Activated CD4-positive, alpha-beta T cell treated with anti-CD3 and anti-CD28 coated beads, Interleukin-2, amount 50 U/mL, for 16 hours (primary cell): ENCODE data around the gene HSF2BP.
"Not testable (repeated sequence)": the region's sequence is repeated elsewhere in the genome, so short reads cannot be mapped to it uniquely, and the experiment has no call there.

ENCODE experiments used
- DNase-seq: peaks from one replicate; pipeline ENCODE4 v3.0.0-alpha.2; 2020

Gene HSF2BP

DNA sequence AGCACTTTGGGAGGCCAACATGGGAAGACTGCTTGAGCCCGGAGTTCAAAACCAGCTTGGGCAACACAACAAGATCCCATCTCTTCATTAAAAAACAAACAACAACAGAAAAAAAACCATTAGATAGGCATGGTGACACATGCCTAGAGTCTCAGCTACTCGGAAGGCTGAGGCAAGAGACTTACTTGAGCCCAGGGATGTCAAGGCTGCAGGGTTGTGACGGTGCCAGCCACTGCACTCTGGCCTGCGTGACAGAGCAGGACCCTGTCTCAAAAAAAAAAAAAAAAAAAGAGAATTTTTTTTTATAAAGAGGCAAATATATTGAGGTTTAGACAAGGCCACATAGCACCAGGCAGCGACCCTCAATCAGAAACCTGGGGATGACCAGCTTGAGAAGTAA lies 62.7 kb downstream of the HSF2BP start:
- no peak for DNase-seq

DNA sequence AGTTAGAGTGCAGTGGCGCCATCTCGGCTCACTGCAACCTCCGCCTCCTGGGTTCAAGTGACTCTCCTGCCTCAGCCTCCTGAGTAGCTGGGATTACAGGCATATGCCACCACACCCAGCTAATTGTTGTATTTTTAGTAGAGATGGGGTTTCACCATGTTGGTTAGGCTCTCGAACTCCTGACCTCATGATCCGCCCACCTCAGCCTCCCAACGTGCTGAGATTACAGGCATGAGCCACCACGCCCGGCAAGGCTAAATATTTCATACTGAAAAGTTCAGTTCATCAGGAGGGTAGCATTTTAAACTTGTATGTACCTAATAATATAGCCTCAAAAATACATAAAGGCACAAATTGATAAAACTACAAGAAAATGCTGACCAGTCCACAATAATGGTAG lies 63.5 kb downstream of the HSF2BP start:
- DNase-seq = not testable (repeated sequence)

DNA sequence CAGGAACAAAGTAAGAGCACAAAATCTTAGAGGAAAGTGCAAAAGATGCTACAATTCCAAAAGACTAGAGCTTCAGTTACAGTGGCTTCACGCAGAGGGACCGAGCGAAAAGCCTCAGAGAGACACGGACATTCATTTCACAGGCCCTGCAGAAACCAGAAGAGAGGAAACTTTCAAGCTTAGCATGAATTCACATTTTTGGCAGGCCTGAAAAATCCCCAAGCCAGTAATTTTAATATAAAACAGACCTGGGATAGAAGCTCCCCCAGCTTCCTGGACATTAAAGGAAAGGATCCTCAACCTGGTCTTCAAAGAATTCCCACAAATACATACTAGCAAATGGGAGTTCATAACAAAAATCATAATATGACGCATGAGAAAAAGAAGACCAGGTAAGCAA lies 66.2 kb downstream of the HSF2BP start:
- no peak for DNase-seq

DNA sequence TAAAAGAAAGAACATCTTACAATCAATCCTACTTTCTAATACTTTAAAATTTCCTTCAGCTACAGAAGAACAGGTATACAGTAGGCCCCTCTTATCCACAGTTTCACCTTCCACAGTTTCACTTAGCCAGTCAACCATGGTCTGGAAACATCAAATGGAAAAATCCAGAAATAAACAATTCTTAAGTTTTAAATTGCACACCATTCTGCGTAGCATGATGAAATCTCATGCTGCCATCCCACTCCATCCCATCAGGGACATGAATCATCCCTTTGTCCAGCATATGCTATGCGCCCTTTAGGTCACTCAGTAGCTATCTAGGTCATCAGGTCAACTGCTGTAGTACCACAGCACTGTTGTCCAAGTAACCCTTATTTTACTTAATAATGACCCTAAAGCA lies 67.7 kb downstream of the HSF2BP start:
- DNase-seq = no peak

DNA sequence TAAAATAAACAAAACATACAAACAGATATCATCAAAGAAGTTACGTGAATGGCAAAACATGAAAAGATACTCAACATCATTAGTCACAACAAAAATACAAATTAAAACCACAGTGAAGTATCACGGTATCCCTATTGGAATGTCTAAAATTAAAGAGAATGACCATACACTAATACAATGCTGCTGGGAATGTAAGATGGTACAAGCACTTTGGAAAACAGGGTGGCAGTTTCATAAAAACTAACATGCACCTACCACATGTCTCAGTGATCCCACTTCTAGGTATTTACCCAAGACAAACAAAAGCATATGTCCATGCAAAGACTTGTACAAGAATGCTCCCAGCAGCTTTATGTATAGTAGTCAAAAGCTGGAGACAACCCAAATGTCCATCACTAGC lies 69.1 kb downstream of the HSF2BP start:
- DNase-seq = no peak

DNA sequence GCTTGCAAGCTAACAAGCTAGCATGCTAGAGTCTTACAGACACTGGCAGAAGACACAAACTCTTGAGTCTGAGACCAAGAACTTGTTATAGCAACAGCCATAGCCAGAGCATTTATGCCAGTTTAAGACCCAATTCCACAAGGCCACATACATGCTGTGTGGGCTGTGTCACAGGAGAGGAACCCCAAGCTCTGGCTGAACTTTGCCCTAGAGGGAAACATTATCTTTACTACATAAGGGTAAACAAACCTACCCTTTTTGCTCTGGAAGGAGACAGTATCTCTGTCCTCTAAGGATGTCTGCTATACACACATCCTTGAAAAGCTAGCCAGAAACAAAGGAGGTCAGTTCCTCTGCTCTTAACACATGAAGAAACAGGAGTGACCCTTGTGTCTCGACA lies 70.3 kb downstream of the HSF2BP start:
- no peak for DNase-seq

DNA sequence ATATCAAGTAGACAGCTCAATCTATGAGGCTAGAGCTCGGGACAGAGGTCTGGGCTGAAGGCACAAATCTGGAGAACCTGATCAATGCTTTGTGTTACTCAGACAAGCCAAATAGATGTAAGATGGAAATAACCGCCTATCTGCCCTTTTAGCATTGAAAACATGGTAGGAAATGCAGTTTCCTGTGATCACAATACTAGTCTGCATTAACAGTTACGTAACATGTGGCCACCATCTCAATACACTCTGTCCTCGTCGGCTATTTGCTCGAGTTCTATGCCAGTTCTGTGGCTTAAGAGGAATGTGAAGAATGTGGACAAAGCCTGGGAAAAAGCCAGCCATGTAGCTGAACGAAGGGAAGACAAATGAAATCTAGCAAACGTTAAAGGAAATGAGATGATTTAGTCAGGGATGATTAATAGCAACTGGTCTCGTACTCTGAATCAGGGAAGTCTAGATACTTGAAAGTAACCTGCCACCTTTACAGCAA lies 73.3 kb downstream of the HSF2BP start:
- DNase-seq = no peak

DNA sequence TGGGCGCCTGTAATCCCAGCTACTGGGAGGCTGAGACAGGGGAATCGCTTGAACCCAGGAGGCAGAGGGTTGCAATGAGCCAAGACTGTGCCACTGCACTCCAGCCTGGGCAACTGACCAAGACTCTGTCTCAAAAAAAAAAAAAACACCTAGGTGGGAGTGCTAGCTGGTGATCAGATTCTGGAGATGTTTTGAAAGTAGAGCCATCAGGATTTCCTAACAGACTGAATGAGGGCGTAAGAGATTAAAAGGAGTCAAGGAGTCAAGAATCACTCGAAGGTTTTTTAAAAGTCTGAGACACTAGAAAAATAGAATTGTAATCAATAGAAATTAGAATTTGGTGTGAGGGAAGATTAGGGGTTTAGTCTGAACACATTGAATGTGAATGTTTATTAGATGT lies 73.8 kb downstream of the HSF2BP start:
- DNase-seq = no peak

GRCh38 chr21:43581453-43581852 lies 77.8 kb downstream of the HSF2BP start:
- DNase-seq = no peak

GRCh38 chr21:43578677-43579303 lies 80.5 kb downstream of the HSF2BP start:
- DNase-seq = no peak

DNA sequence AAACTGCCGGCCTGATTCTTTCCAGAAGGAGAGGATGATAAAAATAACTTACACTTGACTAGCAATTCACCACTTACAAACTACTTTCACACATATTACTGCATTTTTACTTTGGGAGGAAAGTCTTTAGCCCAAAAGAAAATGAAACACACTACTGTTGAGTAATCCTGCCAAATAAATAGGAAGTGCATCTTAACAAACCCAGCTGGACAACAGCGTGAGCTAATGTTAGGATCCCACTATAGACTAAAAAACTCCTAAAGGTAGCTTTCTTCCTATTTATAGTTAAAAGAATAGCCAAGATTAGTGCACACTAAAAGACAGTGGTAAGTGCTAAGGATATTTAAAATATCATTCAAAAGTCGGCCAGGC lies 83.8 kb downstream of the HSF2BP start:
- DNase-seq = no peak

DNA sequence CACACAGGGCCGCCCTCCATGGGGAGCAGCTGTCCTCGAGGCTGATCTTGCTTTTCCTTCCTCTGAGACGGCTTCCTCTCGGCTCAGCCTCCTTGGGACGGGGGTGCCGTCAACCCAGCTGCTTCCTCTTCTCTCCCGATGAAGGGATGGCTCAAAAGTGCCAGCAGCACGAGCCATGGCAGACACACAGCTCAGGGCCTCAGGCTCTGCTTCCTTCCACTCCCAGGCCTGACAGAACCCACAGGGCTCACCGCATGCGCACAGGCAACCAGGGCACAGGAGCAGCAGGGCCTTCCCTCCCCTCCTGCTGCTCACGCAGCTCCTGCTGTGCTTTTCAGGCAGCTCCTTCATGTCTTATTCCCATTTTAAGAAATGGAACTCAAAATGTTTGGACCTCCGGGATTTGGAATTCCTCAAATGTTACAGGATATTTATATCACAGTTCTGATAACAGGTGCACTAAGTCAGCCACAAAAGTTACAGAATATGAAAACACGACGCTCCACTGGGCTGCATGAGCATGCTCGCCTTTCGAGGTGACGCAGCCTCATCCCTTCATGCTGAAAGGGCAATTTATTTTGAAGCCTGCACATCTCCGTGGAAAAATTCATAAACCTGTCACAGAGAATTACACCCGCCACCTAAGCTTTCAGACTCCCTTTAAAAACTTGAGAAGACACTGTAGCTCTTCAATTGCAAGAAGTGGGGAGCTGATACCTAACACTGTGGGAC lies 84.4 kb downstream of the HSF2BP start:
- no peak for DNase-seq

GRCh38 chr21:43573921-43574320 lies 85.4 kb downstream of the HSF2BP start:
- DNase-seq = no peak

DNA sequence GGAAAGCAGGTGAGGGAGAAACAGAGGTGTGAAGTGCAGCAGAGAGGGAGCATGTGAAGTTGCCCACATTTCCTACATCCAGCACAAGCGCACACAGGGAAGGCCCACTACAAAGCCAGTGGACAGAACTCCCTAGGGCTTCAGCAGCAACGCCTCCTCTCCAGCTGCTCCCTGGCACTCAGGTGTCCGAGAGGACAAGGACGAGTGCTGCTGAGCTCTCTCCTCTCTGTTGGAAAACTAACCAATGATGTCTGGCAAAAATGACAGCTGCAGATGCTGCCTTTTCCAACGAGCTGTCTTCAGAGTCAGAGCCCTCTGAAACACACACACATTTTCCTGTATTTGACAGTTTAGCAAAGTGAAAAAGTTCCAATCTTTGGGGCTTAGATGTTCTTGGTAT lies 86.8 kb downstream of the HSF2BP start:
- no peak for DNase-seq

DNA sequence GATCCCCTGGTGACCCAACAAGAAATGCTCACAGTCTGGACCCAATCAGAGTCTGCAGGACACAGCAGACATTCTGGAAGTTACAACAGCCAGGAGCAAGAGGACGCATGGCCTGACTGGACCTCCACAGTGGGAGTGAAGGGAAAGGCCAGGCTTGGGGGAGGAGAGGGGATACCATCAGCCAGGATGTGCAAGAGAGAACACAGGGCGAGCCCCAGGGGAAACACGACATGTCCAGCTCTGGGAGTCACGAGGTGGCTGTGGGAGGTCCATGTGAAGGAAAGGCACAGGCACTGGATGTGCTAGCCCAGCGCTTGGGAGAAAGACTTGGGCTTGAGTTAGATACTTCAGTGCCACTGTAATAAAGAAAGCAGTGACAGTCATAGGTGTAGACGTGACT lies 87.3 kb downstream of the HSF2BP start:
- DNase-seq = no peak

DNA sequence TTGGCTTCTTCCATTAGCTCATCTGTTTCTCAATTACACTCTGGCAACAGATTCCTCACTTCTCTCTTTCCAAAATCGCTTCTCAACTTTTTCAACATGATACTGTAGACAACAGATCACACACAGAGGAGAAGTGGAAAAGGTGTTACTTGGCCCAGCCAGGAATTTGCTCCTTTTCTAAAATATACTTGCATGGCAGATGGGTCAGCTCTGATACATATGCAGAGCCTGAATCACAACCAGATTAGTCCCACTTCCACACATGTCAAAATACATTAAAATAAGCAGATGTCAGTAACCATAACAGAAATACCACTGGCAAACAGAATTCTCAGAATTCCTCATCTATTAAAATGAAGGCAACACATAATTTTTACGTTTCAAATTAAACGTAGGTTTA lies 89.1 kb downstream of the HSF2BP start:
- not testable (repeated sequence) for DNase-seq

- DNase-seq = not testable (repeated sequence)
Observed at GRCh38 chr21:43562451-43562850, 96.8 kb downstream of the HSF2BP start.

DNA sequence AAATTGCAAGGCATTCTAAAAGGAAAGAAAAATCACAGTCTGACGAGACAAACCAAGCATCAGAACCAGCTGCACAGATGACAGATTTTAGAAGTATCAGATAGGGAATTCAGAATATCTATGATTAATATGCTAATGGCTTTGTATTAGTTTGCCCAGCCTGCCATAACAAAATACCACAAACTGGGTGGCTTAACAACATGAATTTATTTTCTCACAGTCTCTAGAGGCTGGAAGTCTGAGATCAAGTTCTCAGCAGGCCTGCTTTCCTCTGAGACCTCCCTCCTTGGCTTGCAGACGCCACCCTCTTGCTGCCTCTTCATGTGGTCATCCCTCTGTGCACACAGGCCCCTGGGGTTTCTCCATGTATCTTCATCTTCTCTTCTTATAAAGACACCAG lies 118.7 kb downstream of the HSF2BP start:
- DNase-seq = not testable (repeated sequence)

DNA sequence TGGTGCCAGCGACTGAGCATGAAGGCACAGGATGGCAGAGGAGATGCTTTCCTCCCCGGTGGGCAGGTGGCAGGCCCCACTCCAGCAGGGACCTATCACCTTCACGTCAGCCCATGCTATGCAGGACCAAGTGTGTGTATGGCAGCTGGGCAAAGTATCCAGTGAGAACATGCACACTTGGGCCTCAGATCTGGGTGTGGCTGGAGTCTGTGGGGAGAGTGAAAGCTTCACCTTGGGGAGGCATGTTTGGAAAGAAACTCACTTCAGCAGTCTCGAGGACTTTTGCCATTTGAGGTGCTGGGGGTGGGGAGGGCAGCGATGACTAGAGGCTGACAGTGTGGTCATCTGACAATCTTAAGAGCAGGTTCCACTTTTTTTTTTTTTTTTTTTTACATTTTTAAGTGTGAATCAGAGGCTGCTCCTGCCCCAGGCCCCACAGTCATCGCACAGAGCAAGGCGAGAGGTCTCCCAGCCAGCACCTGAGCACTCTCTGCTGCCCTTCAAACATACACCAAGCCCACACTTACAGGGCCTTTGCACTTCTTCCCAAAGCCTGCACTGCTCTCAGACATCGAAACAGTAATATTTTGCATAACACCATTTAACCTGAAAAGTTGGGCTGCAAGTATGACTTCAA lies 136.7 kb downstream of the HSF2BP start:
- DNase-seq = not testable (repeated sequence)

GRCh38 chr21:43517701-43518100 lies 141.6 kb downstream of the HSF2BP start:
- not testable (repeated sequence) for DNase-seq

DNA sequence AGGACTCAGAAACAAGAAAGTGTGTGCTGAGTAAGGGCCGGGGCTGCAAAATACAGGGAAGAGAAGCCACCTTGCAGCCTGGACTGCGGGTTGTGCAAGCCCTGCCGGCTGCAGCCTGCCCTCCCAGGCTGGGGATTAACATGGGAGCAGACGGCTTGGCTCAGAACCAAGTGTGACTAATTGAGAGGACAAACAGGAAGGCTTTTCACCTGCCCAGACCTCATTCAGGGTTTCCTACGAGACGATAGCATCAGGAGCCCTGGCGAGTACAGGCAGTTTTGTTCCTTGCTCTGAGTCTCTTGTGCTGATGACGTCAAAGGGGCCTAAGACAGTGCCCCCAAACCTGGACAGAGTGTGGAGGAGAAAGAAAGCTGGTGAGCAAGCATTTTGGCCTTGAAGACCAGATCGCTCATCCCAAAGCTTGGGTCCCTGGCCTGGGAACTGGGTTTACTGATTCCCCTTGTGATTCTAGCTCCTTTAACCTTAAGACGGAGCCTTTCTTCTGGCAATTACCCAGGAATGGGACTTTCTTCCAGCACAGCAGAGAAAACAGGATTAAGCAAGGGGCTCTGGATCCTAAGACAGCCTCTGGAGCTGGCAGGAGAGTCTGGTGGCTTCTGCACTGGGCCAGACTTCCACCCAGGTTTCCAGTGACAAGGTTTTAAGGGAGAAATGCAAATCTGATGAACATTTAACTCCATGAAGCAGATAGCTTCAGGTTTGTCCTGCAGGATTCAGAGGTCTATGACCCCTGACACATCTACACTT lies 142.2 kb downstream of the HSF2BP start:
- not testable (repeated sequence) for DNase-seq

DNA sequence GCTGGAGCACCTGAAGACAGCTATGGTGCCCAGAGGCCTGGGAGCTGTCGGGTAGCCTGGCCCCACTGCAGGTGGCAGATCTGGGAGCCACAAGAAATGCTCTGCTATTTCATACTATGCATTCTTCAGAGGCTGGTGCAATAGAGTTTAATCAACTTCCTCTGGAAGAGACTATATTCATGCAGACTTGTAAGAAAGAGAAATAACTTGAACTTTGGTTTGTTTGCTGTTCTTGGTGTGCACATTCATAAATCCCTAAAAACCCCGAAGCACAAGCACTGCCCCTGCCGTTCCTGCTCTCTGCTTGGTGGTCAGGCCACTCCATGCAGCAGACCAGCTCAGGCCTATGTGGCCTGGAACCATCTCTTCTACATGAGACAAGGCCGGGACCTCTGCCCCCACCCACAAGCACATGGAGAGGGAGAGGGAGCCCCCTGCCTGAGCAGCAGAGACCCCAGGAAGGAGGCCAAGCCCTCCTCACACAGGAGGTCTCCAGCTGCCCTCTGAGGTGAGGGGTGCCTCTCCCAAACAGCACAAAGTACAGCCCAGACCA lies 142.9 kb downstream of the HSF2BP start:
- DNase-seq = not testable (repeated sequence)

- not testable (repeated sequence) for DNase-seq
Observed at GRCh38 chr21:43514834-43515233, 144.5 kb downstream of the HSF2BP start.
